H1 (cell line): ENCODE measurements around the gene IL1RAPL1. TPM values are rescaled to one million over a fixed set of nuclear protein-coding genes. Genes with fewer than 3 reads are reported as not detected.
A peak's percentile ranks its signal among the peaks of the same experiment; 100 is the strongest.

ENCODE experiments used
- CTCF ChIA-PET: fragments of 300-600 bp; sonication (Branson Sonifier 250); formaldehyde crosslinking; loops from one replicate; lab custom pipeline; 2021; ENCODE audit not compliant: partially characterized antibody; lab: Charles Lee
- POLR2A ChIA-PET: fragments of 300-600 bp; sonication (Branson Sonifier 250); formaldehyde crosslinking; loops from one replicate; lab custom pipeline; 2021; ENCODE audit warnings: inconsistent platforms; ENCODE audit not compliant: partially characterized antibody; lab: Charles Lee
- DNase-seq, 2 experiments: peaks; one replicate each; pipeline versions ENCODE4 v3.0.0 to v3.0.0-alpha.2; 2010 to 2022; ENCODE audit warnings: low spot score in 2 of 2, low read depth in 1 of 2, mixed read lengths in 1 of 2
- FAIRE-seq: peaks from 2 replicates; lab custom pipeline; 2011; peaks lifted over from hg19 to GRCh38; lab: Jason Lieb, UNC
- H2AFZ ChIP-seq: 2 replicates; pipeline ENCODE4 v1.8.1; 2012; ENCODE audit warnings: low read length, inconsistent platforms
- H2AK5ac ChIP-seq: 2 replicates; pipeline ENCODE4 v1.6.1; 2013; ENCODE audit warnings: low read depth, low read length
- H2BK120ac ChIP-seq: replicated peaks from 2 replicates; pipeline ENCODE3; 2013; ENCODE audit warnings: low read depth, low read length, inconsistent platforms
- H2BK12ac ChIP-seq: 2 replicates; pipeline ENCODE4 v1.6.1; 2013; ENCODE audit warnings: low read depth, low read length
- H2BK15ac ChIP-seq: 2 replicates; pipeline ENCODE4 v1.6.1; 2013; ENCODE audit warnings: low read length
- H2BK20ac ChIP-seq: 2 replicates; pipeline ENCODE4 v1.6.1; 2013; ENCODE audit warnings: low read length
- H2BK5ac ChIP-seq: 2 replicates; pipeline ENCODE4 v1.6.1; 2013; ENCODE audit warnings: low read depth, low read length
- H3K14ac ChIP-seq: 2 replicates; pipeline ENCODE4 v1.6.1; 2013; ENCODE audit warnings: inconsistent platforms; ENCODE audit not compliant: insufficient read length
- H3K18ac ChIP-seq: 2 replicates; pipeline ENCODE4 v1.6.1; 2013; ENCODE audit warnings: low read length; ENCODE audit errors: extremely low read depth
- H3K23ac ChIP-seq: 2 replicates; pipeline ENCODE4 v1.6.1; 2013; ENCODE audit warnings: inconsistent platforms; ENCODE audit not compliant: insufficient read length
- H3K23me2 ChIP-seq: 2 replicates; pipeline ENCODE4 v1.6.1; 2013; ENCODE audit warnings: low read depth, low read length
- H3K27ac ChIP-seq: 2 replicates; pipeline ENCODE4 v1.6.1; 2011; ENCODE audit warnings: low read depth, low read length, inconsistent platforms
- H3K27me3 ChIP-seq, 4 experiments: replicated peaks in 1 of 4; 1 replicate in 1 of 4; 2 replicates in 3 of 4; pipeline versions ENCODE4 v1.6.1 to v1.8.1; 2011 to 2013; ENCODE audit warnings: low read length in 3 of 4, mild to moderate bottlenecking in 3 of 4, inconsistent platforms in 2 of 4, mixed read lengths in 2 of 4, moderate library complexity in 1 of 4; ENCODE audit not compliant: control insufficient read depth in 3 of 4, insufficient read depth in 3 of 4; ENCODE audit errors: extremely low read depth in 1 of 4
- H3K36me3 ChIP-seq, 4 experiments: 2 replicates each; pipeline versions ENCODE4 v1.6.1 to v1.8.1; 2011 to 2013; ENCODE audit warnings: mild to moderate bottlenecking in 4 of 4, low read length in 3 of 4, moderate library complexity in 2 of 4, control low read depth in 1 of 4, inconsistent platforms in 1 of 4; ENCODE audit not compliant: insufficient read depth in 4 of 4, control insufficient read depth in 2 of 4
- H3K4ac ChIP-seq: replicated peaks from 2 replicates; pipeline ENCODE3; 2013; ENCODE audit warnings: low read length, low read depth, mixed read lengths, inconsistent platforms; ENCODE audit not compliant: insufficient read length
- H3K4me1 ChIP-seq, 4 experiments: replicated peaks in 1 of 4; 1 replicate in 1 of 4; 2 replicates in 3 of 4; pipeline versions ENCODE4 v1.6.1 to v1.8.1; 2011 to 2013; ENCODE audit warnings: low read length in 3 of 4, inconsistent platforms in 2 of 4, mixed read lengths in 1 of 4; ENCODE audit not compliant: insufficient read depth in 4 of 4, control insufficient read depth in 3 of 4
- H3K4me2 ChIP-seq, 2 experiments: 2 replicates each; pipeline versions ENCODE4 v1.6.1 to v1.8.1; 2011 to 2013; ENCODE audit warnings: low read depth in 2 of 2, low read length in 2 of 2, control low read depth in 1 of 2, inconsistent platforms in 1 of 2, mild to moderate bottlenecking in 1 of 2; ENCODE audit not compliant: insufficient read depth in 1 of 2
- H3K4me3 ChIP-seq, 4 experiments: fragments of 200-600, 300-600 bp in 1 of 4; sonication (generic), shearing (Covaris generic), sonication (Bioruptor Twin) in 1 of 4; 2 replicates each; pipeline versions ENCODE4 v1.5.1 to v1.8.1; 2011 to 2016; ENCODE audit warnings: low read length in 4 of 4, low read depth in 3 of 4, control low read depth in 2 of 4, inconsistent platforms in 2 of 4, mild to moderate bottlenecking in 2 of 4, mixed read lengths in 1 of 4, moderate library complexity in 1 of 4; ENCODE audit not compliant: insufficient read depth in 2 of 4; ENCODE audit errors: extremely low read depth in 1 of 4
- H3K56ac ChIP-seq: replicated peaks from 2 replicates; pipeline ENCODE3; 2013; ENCODE audit warnings: low read depth, mild to moderate bottlenecking, mixed read lengths, low read length, inconsistent platforms; ENCODE audit not compliant: insufficient read length
- H3K79me1 ChIP-seq: 2 replicates; pipeline ENCODE4 v1.6.1; 2013; ENCODE audit warnings: low read depth, low read length, control low read depth
- H3K79me2 ChIP-seq, 2 experiments: 2 replicates each; pipeline versions ENCODE4 v1.6.1 to v1.8.1; 2012 to 2013; ENCODE audit warnings: low read length in 2 of 2, mild to moderate bottlenecking in 2 of 2, inconsistent platforms in 1 of 2; ENCODE audit not compliant: insufficient read depth in 2 of 2, control insufficient read depth in 1 of 2
- H3K9ac ChIP-seq, 4 experiments: replicated peaks in 1 of 4; 1 replicate in 1 of 4; 2 replicates in 3 of 4; pipeline versions ENCODE4 v1.6.1 to v1.8.1; 2011 to 2013; ENCODE audit warnings: low read depth in 3 of 4, low read length in 3 of 4, control low read depth in 2 of 4, mild to moderate bottlenecking in 2 of 4, moderate library complexity in 2 of 4, inconsistent platforms in 1 of 4; ENCODE audit errors: extremely low read depth in 1 of 4
- H3K9me3 ChIP-seq, 2 experiments: 2 replicates each; pipeline versions ENCODE4 v1.6.1 to v1.8.1; 2012 to 2013; ENCODE audit warnings: mild to moderate bottlenecking in 2 of 2, moderate library complexity in 2 of 2, control low read depth in 1 of 2, inconsistent platforms in 1 of 2, low read depth in 1 of 2, low read length in 1 of 2, mixed read lengths in 1 of 2; ENCODE audit not compliant: insufficient read depth in 2 of 2
- H4K20me1 ChIP-seq, 2 experiments: replicated peaks in 1 of 2; 2 replicates each; pipeline versions ENCODE3 to v1.8.1; 2011 to 2013; ENCODE audit warnings: inconsistent platforms in 2 of 2, low read length in 2 of 2, mild to moderate bottlenecking in 1 of 2; ENCODE audit not compliant: insufficient read depth in 2 of 2, control insufficient read depth in 1 of 2
- H4K5ac ChIP-seq: 2 replicates; pipeline ENCODE4 v1.6.1; 2013; ENCODE audit warnings: low read length, low read depth, mixed read lengths, inconsistent platforms; ENCODE audit not compliant: insufficient read length
- H4K8ac ChIP-seq: 2 replicates; pipeline ENCODE4 v1.8.0; 2013; ENCODE audit warnings: mild to moderate bottlenecking, moderate library complexity, low read length, inconsistent platforms; ENCODE audit not compliant: insufficient read depth; ENCODE audit errors: extremely low read depth
- H4K91ac ChIP-seq: replicated peaks from 2 replicates; pipeline ENCODE3; 2013; ENCODE audit warnings: low read length, mixed read lengths, inconsistent platforms; ENCODE audit not compliant: insufficient read length
- ASH2L ChIP-seq: fragments of 200-600, 300-600 bp; sonication (generic); IDR thresholded peaks from one replicate; pipeline ENCODE4 v1.7.1; 2017; ENCODE audit warnings: low read length
- GABPA ChIP-seq: IDR thresholded peaks from 2 replicates; pipeline ENCODE4 v1.6.1; 2011; ENCODE audit warnings: mild to moderate bottlenecking, low read length, moderate library complexity, borderline replicate concordance; ENCODE audit not compliant: insufficient read depth
- HDAC2 ChIP-seq, 2 experiments: fragments of 300-600 bp in 1 of 2; sonication (generic) in 1 of 2; IDR thresholded peaks; 2 replicates each; pipeline ENCODE4 v1.6.1; 2011 to 2012; ENCODE audit warnings: low read depth in 2 of 2, low read length in 2 of 2, mild to moderate bottlenecking in 2 of 2, moderate library complexity in 2 of 2, borderline replicate concordance in 1 of 2, inconsistent platforms in 1 of 2
- POLR2AphosphoS5 ChIP-seq: IDR thresholded peaks from 2 replicates; pipeline ENCODE4 v1.6.1; 2011; ENCODE audit warnings: low read depth, low read length
- RBBP5 ChIP-seq: IDR thresholded peaks from 2 replicates; pipeline ENCODE4 v1.7.1; 2012; ENCODE audit warnings: low read depth, mild to moderate bottlenecking, inconsistent platforms, low read length, moderate library complexity, borderline replicate concordance
- SAP30 ChIP-seq: fragments of 300-600 bp; sonication (generic); IDR thresholded peaks from 2 replicates; pipeline ENCODE4 v1.7.1; 2012; ENCODE audit warnings: low read length, moderate library complexity, mild to moderate bottlenecking, inconsistent platforms; ENCODE audit not compliant: insufficient read depth, insufficient replicate concordance
- SP1 ChIP-seq: IDR thresholded peaks from 2 replicates; pipeline ENCODE4 v1.6.1; 2011; ENCODE audit warnings: low read depth, low read length
- WGBS, 2 experiments: shearing (Covaris generic) in 1 of 2; methylation state at CpG; one replicate each; pipeline versions ENCODE4 v1.1.6 to v1.1.7; 2013 to 2015; ENCODE audit warnings: low lambda C conversion rate in 2 of 2, mixed read lengths in 2 of 2, inconsistent platforms in 1 of 2, low coverage in 1 of 2, missing lambda C conversion rate in 1 of 2; ENCODE audit not compliant: insufficient replicate concordance in 2 of 2, insufficient coverage in 1 of 2, insufficient read length in 1 of 2; ENCODE audit errors: extremely low coverage in 1 of 2, missing lambda C conversion rate in 1 of 2; 5-methylcytosine and 5-hydroxymethylcytosine counted together
- polyA plus RNA-seq, 7 experiments: library from polyadenylated mRNA; depleted of rRNA in 3 of 7; stranded (reverse) in 5 of 7; unstranded in 2 of 7; fragments of >200 nt in 5 of 7; fragments of 200-250 nt in 2 of 7; gene quantifications; 1 replicate in 5 of 7; 2 replicates in 1 of 7; 4 replicates in 1 of 7; pipeline versions ENCODE4 v1.2.1 to v1.2.3, GENCODE V29; 2011 to 2013; ENCODE audit warnings: missing spikeins in 2 of 7, mixed read lengths in 2 of 7
- total RNA-seq: library from RNA; stranded (reverse); fragmentation: NEBNext Ultra II Directional; extraction: Animal tissue kit (Norgen Biotek cat#: 25700); gene quantifications from 2 replicates; pipeline ENCODE4 v1.2.1, GENCODE V29; 2021
- TF ChIP-seq, protein P1 (sequence below), 3 experiments: IDR thresholded peaks; 1 replicate in 2 of 3; 2 replicates in 1 of 3; pipeline versions ENCODE4 v1.5.1 to v1.6.1; 2011; ENCODE audit warnings: low read length in 3 of 3, mild to moderate bottlenecking in 3 of 3, inconsistent platforms in 2 of 3, low read depth in 1 of 3, moderate library complexity in 1 of 3; ENCODE audit not compliant: insufficient read depth in 1 of 3; ENCODE audit errors: control extremely low read depth in 1 of 3

Gene IL1RAPL1
- total and polyA plus RNA-seq, 2 of the 8 experiments (the other 6 are each of a cell fraction or from before 2014, with no cell fraction given): 0.11 to 0.35 TPM

DNA sequence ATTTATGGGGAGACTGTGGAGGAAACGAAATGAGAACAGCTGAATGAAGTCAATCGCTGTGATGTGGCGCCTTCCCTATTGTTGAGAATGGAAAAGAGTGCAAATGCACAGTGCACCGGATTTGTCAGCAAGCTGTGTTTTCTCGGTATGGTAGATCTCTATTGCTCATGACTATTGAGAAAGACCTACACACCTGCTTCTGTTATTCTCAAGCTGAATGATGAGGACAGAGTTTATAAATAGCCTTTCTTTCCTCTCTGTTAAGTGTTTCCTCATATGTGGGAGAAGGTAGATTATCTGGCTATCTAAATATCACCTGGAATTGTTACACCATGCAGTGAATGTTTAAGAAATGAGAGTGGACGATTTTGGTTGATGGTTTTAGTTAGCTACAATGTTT is 650.7 kb downstream of the IL1RAPL1 start:
- H3K27ac ChIP-seq: no peak overlapping the region
- H3K79me2 ChIP-seq: no peaks in the 10 kb centered on the region
- no peaks in the 10 kb centered on the region for H3K4me1 ChIP-seq
- no peak overlapping the region for H3K18ac ChIP-seq
- H3K23me2 ChIP-seq: no peaks in the 10 kb centered on the region
- H2BK20ac ChIP-seq: no peak overlapping the region
- no peak overlapping the region for H4K8ac ChIP-seq
- H2BK12ac ChIP-seq: no peak overlapping the region
- no peak overlapping the region for H3K14ac ChIP-seq
- CTCF ChIA-PET: no interaction called here
- no peak overlapping the region for H2BK120ac ChIP-seq
- peaks cover 0 to 2% (median 0%) of the 10 kb centered on the region in 4 experiments; a peak in 1 of 7 replicates for H3K27me3 ChIP-seq
- no peak overlapping the region for H2BK5ac ChIP-seq
- H3K79me1 ChIP-seq: no peaks in the 10 kb centered on the region
- no peaks in the 10 kb centered on the region for H3K9me3 ChIP-seq
- TF ChIP-seq POLR2AphosphoS5 (no peak), ASH2L (no peak), RBBP5 (no peak), SAP30 (no peak), HDAC2 (IDR thresholded peaks at IDR 0.05; ENCODE audit: borderline replicate concordance in 1 of 2, low read depth in 2 of 2, low read length in 2 of 2) (no peak), SP1 (no peak), GABPA (no peak)
- TF ChIP-seq, protein P1, sequence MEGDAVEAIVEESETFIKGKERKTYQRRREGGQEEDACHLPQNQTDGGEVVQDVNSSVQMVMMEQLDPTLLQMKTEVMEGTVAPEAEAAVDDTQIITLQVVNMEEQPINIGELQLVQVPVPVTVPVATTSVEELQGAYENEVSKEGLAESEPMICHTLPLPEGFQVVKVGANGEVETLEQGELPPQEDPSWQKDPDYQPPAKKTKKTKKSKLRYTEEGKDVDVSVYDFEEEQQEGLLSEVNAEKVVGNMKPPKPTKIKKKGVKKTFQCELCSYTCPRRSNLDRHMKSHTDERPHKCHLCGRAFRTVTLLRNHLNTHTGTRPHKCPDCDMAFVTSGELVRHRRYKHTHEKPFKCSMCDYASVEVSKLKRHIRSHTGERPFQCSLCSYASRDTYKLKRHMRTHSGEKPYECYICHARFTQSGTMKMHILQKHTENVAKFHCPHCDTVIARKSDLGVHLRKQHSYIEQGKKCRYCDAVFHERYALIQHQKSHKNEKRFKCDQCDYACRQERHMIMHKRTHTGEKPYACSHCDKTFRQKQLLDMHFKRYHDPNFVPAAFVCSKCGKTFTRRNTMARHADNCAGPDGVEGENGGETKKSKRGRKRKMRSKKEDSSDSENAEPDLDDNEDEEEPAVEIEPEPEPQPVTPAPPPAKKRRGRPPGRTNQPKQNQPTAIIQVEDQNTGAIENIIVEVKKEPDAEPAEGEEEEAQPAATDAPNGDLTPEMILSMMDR (IDR thresholded peaks at IDR 0.05; ENCODE audit: control extremely low read depth in 1 of 3, insufficient read depth in 1 of 3, low read depth in 1 of 3, low read length in 3 of 3): no peak
- TF ChIP-seq, all 59 proteins: peak for 0
- no peak overlapping the region for H2AFZ ChIP-seq
- H4K91ac ChIP-seq: no peak overlapping the region
- H3K9ac ChIP-seq: no peak overlapping the region
- H3K56ac ChIP-seq: no peak overlapping the region
- POLR2A ChIA-PET: no interaction called here
- no peak overlapping the region for H2BK15ac ChIP-seq
- H3K36me3 ChIP-seq: no peaks in the 10 kb centered on the region
- no peak overlapping the region for H3K4me2 ChIP-seq
- no peak for DNase-seq
- no peak overlapping the region for H4K5ac ChIP-seq
- no peak overlapping the region for H3K23ac ChIP-seq
- 76% methylated on average over 6 of the region's 6 CpGs; no CpG with 5 or more reads in 1 of the 2 experiments for WGBS, 2 experiments
- peak; percentile 52 for FAIRE-seq
- H2AK5ac ChIP-seq: no peak overlapping the region
- no peaks in the 10 kb centered on the region for H4K20me1 ChIP-seq
- no peak overlapping the region for H3K4me3 ChIP-seq
- H3K4ac ChIP-seq: no peak overlapping the region
